Caco-2 (cell line): Measurements from ENCODE around the gene ATP2A1. TPM values are rescaled to one million over a fixed set of nuclear protein-coding genes. Genes with fewer than 3 reads are reported as not detected.

ENCODE experiments used
- BruUV-seq: library from RNA; stranded (reverse); fragments of 400-500 nt; replicated peaks from 2 replicates; lab custom pipeline; 2021; lab: Mats Ljungman, UMichigan
- CTCF ChIA-PET: fragments of 300-600 bp; sonication (Branson Sonifier 250); formaldehyde crosslinking; loops from one replicate; lab custom pipeline; 2022; ENCODE audit warnings: antibody characterized with exemption; lab: Charles Lee
- POLR2A ChIA-PET: fragments of 300-600 bp; sonication (Branson Sonifier 250); formaldehyde crosslinking; loops from one replicate; lab custom pipeline; 2022; ENCODE audit warnings: antibody characterized with exemption; lab: Charles Lee
- DNase-seq, 2 experiments: peaks; one replicate each; pipeline versions ENCODE4 v3.0.0 to v3.0.0-alpha.2; 2020 to 2022
- H3K27me3 ChIP-seq: replicated peaks from 2 replicates; pipeline ENCODE4 v1.6.0; 2011; ENCODE audit warnings: low read length; ENCODE audit not compliant: control insufficient read depth, insufficient read depth
- H3K36me3 ChIP-seq: 2 replicates; pipeline ENCODE4 v1.5.1; 2011; ENCODE audit warnings: low read length; ENCODE audit not compliant: control insufficient read depth, insufficient read depth
- H3K4me1 ChIP-seq: fragments of 250-450 bp; sonication (Bioruptor Pico); 2 replicates; pipeline ENCODE4 v1.5.1; 2020; ENCODE audit warnings: mild to moderate bottlenecking
- H3K4me3 ChIP-seq: 2 replicates; pipeline ENCODE4 v1.5.1; 2011; ENCODE audit warnings: low read depth, mild to moderate bottlenecking, control low read depth, low read length
- H3K9me3 ChIP-seq: fragments of 250-450 bp; sonication (Bioruptor Pico); 2 replicates; pipeline ENCODE4 v1.5.1; 2020; ENCODE audit warnings: mild to moderate bottlenecking, moderate library complexity
- H3K27ac Mint-ChIP-seq: one replicate; pipeline ENCODE4 v1.8.0; 2022; ENCODE audit warnings: mixed read lengths; ENCODE audit not compliant: unreplicated experiment
- H3K27me3 Mint-ChIP-seq: one replicate; pipeline ENCODE4 v1.8.0; 2022; ENCODE audit warnings: mixed read lengths; ENCODE audit not compliant: insufficient read depth, unreplicated experiment
- H3K36me3 Mint-ChIP-seq: one replicate; pipeline ENCODE4 v1.8.0; 2022; ENCODE audit warnings: mild to moderate bottlenecking, mixed read lengths; ENCODE audit not compliant: insufficient read depth, unreplicated experiment
- H3K4me1 Mint-ChIP-seq: one replicate; pipeline ENCODE4 v1.8.0; 2022; ENCODE audit warnings: low read depth, mixed read lengths; ENCODE audit not compliant: unreplicated experiment
- H3K4me3 Mint-ChIP-seq: one replicate; pipeline ENCODE4 v1.8.0; 2022; ENCODE audit warnings: mild to moderate bottlenecking, moderate library complexity, mixed read lengths; ENCODE audit not compliant: unreplicated experiment
- H3K9me3 Mint-ChIP-seq: one replicate; pipeline ENCODE4 v1.8.0; 2022; ENCODE audit warnings: mixed read lengths; ENCODE audit not compliant: unreplicated experiment
- CTCF ChIP-seq, 2 experiments: fragments of 200-600 bp in 1 of 2; IDR thresholded peaks; 1 replicate in 1 of 2; 2 replicates in 1 of 2; pipeline versions ENCODE4 v1.5.1 to v1.8.0; 2011 to 2022; ENCODE audit warnings: antibody characterized with exemption in 1 of 2, control low read depth in 1 of 2, inconsistent platforms in 1 of 2, low read depth in 1 of 2, low read length in 1 of 2, mild to moderate bottlenecking in 1 of 2, moderate library complexity in 1 of 2; ENCODE audit not compliant: insufficient read depth in 1 of 2, severe bottlenecking in 1 of 2, unreplicated experiment in 1 of 2
- intact Hi-C: fragments of 100-400 bp; cut with micrococcal nuclease; formaldehyde crosslinking; loops from one replicate; pipeline ENCODE4 v1.10.0; 2022; ENCODE audit not compliant: unreplicated experiment
- total RNA-seq: library from RNA; stranded (reverse); gene quantifications from 2 replicates; pipeline ENCODE4 v1.2.3, GENCODE V29; 2022

The ATP2A1 gene
- total RNA-seq, 1 experiment from 2014 or later = 2.3 TPM

GRCh38 chr16:28910086-28911031, 32.1 kb downstream of the ATP2A1 start:
- H3K9me3 ChIP-seq = no peaks in the 10 kb centered on the region
- no TSS peak for BruUV-seq
- no peak overlapping the region for H3K27ac Mint-ChIP-seq
- ChIA-PET POLR2A (no interaction called here), CTCF (no interaction called here)
- H3K4me3 ChIP-seq = no peak overlapping the region
- no peak overlapping the region for H3K4me3 Mint-ChIP-seq
- no peak for TF ChIP-seq CTCF (IDR thresholded peaks at IDR 0.05; ENCODE audit: insufficient read depth in 1 of 2, low read depth in 1 of 2, low read length in 1 of 2, severe bottlenecking in 1 of 2, unreplicated experiment in 1 of 2)
- H3K27me3 ChIP-seq = no peaks in the 10 kb centered on the region
- no peaks in the 10 kb centered on the region for H3K4me1 ChIP-seq
- peaks cover 7% of the 10 kb centered on the region for H3K4me1 Mint-ChIP-seq
- no peaks in the 10 kb centered on the region; the same call in 1 of the 2 replicates for H3K36me3 ChIP-seq
- no peak for DNase-seq
- intact Hi-C loops = no loop called here
- peaks cover 16% of the 10 kb centered on the region for H3K36me3 Mint-ChIP-seq
- no peaks in the 10 kb centered on the region for H3K27me3 Mint-ChIP-seq
- H3K9me3 Mint-ChIP-seq = no peaks in the 10 kb centered on the region

- Histone ChIP-seq H3K4me3 (no peak overlapping the region), H3K36me3 (no peaks in the 10 kb centered on the region; the same call in 1 of the 2 replicates), H3K27me3 (no peaks in the 10 kb centered on the region), H3K9me3 (no peaks in the 10 kb centered on the region), H3K4me1 (no peaks in the 10 kb centered on the region)
- Mint-ChIP-seq H3K36me3 (peaks cover 31% of the 10 kb centered on the region), H3K4me3 (no peak overlapping the region), H3K4me1 (peaks cover 7% of the 10 kb centered on the region), H3K27ac (no peak overlapping the region), H3K9me3 (no peaks in the 10 kb centered on the region), H3K27me3 (no peaks in the 10 kb centered on the region)
- CTCF ChIA-PET = no interaction called here
- POLR2A ChIA-PET = no interaction called here
- no peak for DNase-seq
- BruUV-seq = no TSS peak
- intact Hi-C loops = no loop called here
- no peak for TF ChIP-seq CTCF (IDR thresholded peaks at IDR 0.05; ENCODE audit: insufficient read depth in 1 of 2, low read depth in 1 of 2, low read length in 1 of 2, severe bottlenecking in 1 of 2, unreplicated experiment in 1 of 2)
Measured at GRCh38 chr16:28912558-28912957, 34.3 kb downstream of the ATP2A1 start.

- H3K27ac Mint-ChIP-seq = no peak overlapping the region
- no peak for DNase-seq
- H3K36me3 ChIP-seq = no peaks in the 10 kb centered on the region; the same call in 1 of the 2 replicates
- no peak overlapping the region for H3K4me3 Mint-ChIP-seq
- intact Hi-C loops = no loop called here
- no peaks in the 10 kb centered on the region for H3K27me3 ChIP-seq
- H3K4me1 ChIP-seq = no peaks in the 10 kb centered on the region
- CTCF ChIA-PET = interaction anchor here (1.3 kb wide), 1 partner anchor 10 kb away, joined by 3 read pairs; no protein-coding TSS in a partner anchor
- no peaks in the 10 kb centered on the region for H3K9me3 Mint-ChIP-seq
- H3K4me3 ChIP-seq = no peak overlapping the region
- BruUV-seq = no TSS peak
- peaks cover 31% of the 10 kb centered on the region for H3K36me3 Mint-ChIP-seq
- POLR2A ChIA-PET = no interaction called here
- TF ChIP-seq CTCF (IDR thresholded peaks at IDR 0.05; ENCODE audit: insufficient read depth in 1 of 2, low read depth in 1 of 2, low read length in 1 of 2, severe bottlenecking in 1 of 2, unreplicated experiment in 1 of 2) = no peak
- H3K4me1 Mint-ChIP-seq = peaks cover 7% of the 10 kb centered on the region
- no peaks in the 10 kb centered on the region for H3K27me3 Mint-ChIP-seq
- no peaks in the 10 kb centered on the region for H3K9me3 ChIP-seq
Measured at GRCh38 chr16:28913946-28914724, 35.8 kb downstream of the ATP2A1 start.
